Adipocyte (in vitro differentiated cells): ENCODE measurements around the gene VAV2.

Source experiments
- DNase-seq: peaks from one replicate; pipeline ENCODE4 v3.0.0-alpha.2; 2015; ENCODE audit warnings: low read depth
- H3K27me3 ChIP-seq: replicated peaks from 2 replicates; pipeline ENCODE4 v1.7.0; 2013; ENCODE audit warnings: mild to moderate bottlenecking, low read length, moderate library complexity; ENCODE audit not compliant: control insufficient read depth, insufficient read depth
- H3K36me3 ChIP-seq: 2 replicates; pipeline ENCODE4 v1.7.0; 2013; ENCODE audit warnings: low read length, mild to moderate bottlenecking, moderate library complexity; ENCODE audit not compliant: control insufficient read depth, insufficient read depth, severe bottlenecking
- H3K4me1 ChIP-seq: 2 replicates; pipeline ENCODE4 v1.7.0; 2013; ENCODE audit warnings: mild to moderate bottlenecking, low read length, moderate library complexity; ENCODE audit not compliant: control insufficient read depth, insufficient read depth
- H3K4me3 ChIP-seq: 2 replicates; pipeline ENCODE4 v1.7.0; 2013; ENCODE audit warnings: mild to moderate bottlenecking, low read length, moderate library complexity
- H3K9ac ChIP-seq: 2 replicates; pipeline ENCODE4 v1.7.0; 2013; ENCODE audit warnings: mild to moderate bottlenecking, low read length, moderate library complexity
- H3K9me3 ChIP-seq: 2 replicates; pipeline ENCODE4 v1.7.0; 2013; ENCODE audit warnings: mild to moderate bottlenecking, low read length, moderate library complexity; ENCODE audit not compliant: control insufficient read depth

Gene VAV2

DNA sequence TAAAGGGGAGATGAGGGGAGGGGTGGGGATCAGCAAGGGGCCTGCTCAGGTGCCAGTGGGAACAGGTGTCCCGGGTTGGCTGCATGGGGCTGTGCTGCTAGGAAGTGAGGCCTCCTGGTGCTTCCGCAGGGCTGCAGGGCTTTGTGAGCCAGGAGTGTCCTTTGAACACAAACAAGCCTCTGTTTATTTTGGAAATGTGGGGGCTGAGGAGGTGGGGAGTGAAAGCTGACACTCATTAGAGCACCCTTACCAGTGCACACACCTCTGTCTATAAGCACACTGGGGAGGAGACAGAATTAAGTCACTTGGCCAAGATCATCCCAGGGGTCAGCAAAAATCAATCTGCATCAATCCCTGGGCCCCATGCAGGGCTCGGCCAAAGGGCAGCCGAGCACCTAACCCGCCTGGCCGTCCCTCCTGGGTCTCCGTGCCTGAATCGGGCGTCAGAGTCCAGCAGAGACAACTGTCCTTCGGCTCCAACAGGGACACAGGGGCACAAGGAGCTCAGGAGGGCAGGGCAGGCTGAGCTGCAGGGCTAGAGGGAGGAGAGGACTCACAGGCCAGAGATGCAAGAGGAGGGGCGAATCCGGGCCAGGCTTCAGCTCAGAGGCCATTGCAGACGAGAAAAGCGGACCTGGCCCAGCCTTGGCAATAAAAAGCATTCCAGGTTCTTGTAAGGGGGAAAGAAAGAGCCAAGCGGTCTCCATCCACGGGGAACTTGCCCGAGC is 99.8 kb downstream of the VAV2 start:
- no peak overlapping the region for H3K9ac ChIP-seq
- DNase-seq = no peak

DNA sequence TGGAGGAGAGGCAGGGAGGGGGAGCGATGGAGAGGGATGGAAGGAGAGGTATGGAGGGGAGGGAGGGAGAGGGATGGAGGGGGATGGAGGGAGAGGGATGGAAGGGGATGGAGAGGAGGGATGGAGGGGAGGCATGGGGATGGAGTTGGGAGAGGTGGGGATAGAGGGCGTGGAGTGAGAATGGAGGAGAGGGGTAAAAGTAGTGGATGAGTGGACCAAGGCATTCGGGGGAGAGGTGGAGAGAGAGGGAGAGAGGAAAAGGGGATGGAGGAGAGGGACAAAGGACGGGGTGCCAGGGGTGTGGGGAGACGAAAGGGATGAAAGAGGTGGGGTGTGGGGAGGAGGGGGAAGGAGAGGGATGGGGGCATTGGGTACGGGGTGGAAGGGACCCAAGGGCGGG is 100.4 kb downstream of the VAV2 start:
- H3K27me3 ChIP-seq = no peaks in the 10 kb centered on the region
- H3K4me3 ChIP-seq = no peak overlapping the region
- H3K9me3 ChIP-seq = no peaks in the 10 kb centered on the region
- H3K36me3 ChIP-seq = no peaks in the 10 kb centered on the region
- no peak overlapping the region for H3K9ac ChIP-seq
- no peak for DNase-seq
- peaks cover 16% of the 10 kb centered on the region for H3K4me1 ChIP-seq

More for the DNA sequence above, 99.8 kb downstream of the VAV2 start:
- H3K4me3 ChIP-seq = no peak overlapping the region
- peaks cover 18% of the 10 kb centered on the region for H3K4me1 ChIP-seq
- H3K27me3 ChIP-seq = no peaks in the 10 kb centered on the region
- H3K36me3 ChIP-seq = no peaks in the 10 kb centered on the region
- no peaks in the 10 kb centered on the region for H3K9me3 ChIP-seq

DNA sequence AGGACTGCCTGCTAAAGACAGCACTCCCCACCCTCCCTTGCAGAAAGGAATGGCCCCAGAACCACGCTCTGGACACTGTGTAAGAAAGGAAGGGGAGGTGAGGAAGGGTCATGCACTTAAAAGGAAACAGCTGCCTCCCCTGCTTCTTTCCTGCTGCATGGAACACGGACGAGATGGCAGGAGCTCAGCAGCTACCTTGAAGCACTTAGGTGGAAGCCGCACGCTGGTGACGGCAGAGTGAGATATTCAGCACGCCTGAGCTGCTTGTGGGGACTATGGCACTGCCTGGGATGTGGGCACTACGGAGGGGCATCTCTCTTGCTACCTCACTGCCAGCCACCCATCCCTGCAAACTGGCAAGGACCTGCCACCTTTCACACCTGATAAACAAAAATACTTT is 101.5 kb downstream of the VAV2 start:
- H3K9me3 ChIP-seq = no peaks in the 10 kb centered on the region
- H3K4me3 ChIP-seq = no peak overlapping the region
- H3K27me3 ChIP-seq = no peaks in the 10 kb centered on the region
- peaks cover 16% of the 10 kb centered on the region for H3K4me1 ChIP-seq
- H3K36me3 ChIP-seq = no peaks in the 10 kb centered on the region
- DNase-seq = no peak
- no peak overlapping the region for H3K9ac ChIP-seq

DNA sequence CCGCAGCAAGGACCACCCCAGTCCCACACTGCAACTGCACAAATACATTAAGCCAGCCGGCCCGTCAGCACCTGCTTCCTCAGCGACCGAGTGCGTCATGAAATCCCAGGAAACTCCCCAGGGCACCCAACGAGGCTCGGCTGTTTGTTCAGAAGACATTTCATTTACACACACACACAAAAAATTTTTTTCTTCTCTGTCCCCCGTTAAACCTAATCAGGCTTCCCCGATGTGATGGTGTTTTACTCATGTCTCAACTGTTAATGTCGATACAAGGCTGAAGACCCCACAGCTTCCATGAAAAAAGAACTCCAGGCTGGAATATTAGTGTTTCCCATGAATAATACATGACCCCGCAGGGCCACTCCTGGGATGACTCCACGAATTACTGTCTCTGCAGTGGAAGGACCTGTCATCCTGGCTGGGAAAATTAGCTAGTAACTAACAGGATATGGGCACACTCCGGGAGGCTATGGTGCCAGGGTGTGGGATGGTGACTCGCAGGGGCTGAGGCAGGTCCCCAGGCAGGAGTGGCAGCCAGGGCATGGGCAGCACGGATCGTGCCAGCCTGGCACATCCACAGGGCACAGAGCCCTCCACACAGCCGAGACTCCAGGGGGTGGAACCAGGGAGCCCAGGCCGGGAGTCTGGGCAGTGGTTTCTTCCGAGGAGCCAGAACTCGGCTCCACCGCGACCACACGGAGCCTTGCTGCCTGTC is 102.4 kb downstream of the VAV2 start:
- no peaks in the 10 kb centered on the region for H3K27me3 ChIP-seq
- no peak overlapping the region for H3K9ac ChIP-seq
- DNase-seq = no peak
- H3K4me3 ChIP-seq = no peak overlapping the region
- H3K9me3 ChIP-seq = no peaks in the 10 kb centered on the region
- H3K36me3 ChIP-seq = no peaks in the 10 kb centered on the region
- peaks cover 16% of the 10 kb centered on the region for H3K4me1 ChIP-seq

DNA sequence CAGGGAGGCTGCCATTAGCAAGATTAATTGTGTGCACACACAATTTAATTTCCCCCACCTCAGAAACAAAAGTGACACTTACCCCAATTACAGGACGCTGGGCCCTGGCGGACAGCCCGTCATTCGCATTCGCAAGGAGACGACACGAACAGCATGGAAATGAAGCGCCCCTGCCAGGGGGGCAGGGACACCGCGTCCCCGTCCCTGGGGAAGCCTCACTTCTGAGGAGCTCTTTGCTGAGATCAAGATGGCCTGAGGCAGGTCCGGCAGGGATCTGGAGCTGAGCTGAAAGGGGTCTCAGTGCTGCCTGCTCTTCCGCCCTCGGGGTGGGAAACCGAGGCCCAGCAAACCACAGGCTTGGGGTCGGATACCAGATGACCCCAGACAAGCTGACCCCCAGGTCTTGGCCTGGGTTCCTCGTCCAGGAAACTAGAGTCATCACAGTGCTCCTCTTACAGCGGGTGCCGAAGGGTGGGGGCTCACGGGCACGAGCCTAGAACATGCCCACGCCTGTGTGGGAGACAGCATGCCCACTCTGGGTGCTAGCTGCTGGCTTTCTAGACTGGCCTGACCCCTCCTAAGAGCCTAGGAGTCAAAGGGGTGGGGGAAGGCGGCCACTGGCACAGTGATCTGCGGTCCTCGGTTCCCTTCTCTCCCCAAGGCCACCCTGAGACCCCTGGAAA is 103.2 kb downstream of the VAV2 start:
- no peak overlapping the region for H3K4me3 ChIP-seq
- H3K27me3 ChIP-seq = no peaks in the 10 kb centered on the region
- H3K9ac ChIP-seq = no peak overlapping the region
- peaks cover 16% of the 10 kb centered on the region for H3K4me1 ChIP-seq
- no peak for DNase-seq
- H3K36me3 ChIP-seq = no peaks in the 10 kb centered on the region
- no peaks in the 10 kb centered on the region for H3K9me3 ChIP-seq

DNA sequence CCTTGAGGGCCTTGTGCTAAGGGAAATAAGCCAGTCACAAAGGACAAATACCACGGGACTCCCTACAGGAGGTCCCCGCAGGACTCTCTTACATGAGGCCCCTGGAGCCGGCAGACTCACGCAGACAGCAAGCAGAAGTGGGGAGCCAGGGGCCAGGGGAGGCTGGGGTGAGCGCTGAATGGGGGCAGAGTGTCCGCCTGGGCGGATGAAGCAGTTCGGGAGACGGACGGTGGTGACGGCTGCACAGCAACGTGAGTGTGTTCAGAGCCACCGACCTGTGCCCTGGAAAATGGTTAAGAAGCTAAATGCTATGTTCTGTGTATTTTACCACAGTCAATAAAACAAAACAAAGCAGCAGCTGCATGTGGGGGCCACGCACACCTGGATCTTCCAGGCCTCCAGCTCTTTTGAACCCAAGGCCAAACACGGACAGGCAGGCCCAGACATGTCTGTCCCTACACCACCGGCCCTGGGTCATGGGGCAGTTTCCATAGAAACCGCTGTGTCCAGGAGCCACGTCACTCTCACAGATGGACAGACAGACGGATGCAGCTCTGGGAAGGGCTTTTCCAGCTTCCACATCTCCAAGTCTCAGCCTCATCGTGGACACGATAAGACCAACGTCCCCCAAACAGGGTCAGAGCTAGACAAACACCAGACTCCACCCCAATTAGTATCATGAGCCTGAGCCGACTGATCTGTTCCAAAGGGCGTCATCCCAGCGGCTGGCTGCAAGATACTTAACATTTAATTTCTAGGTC is 103.9 kb downstream of the VAV2 start:
- Histone ChIP-seq H3K27me3 (no peaks in the 10 kb centered on the region), H3K9ac (no peak overlapping the region), H3K9me3 (no peaks in the 10 kb centered on the region), H3K4me3 (no peak overlapping the region), H3K4me1 (peaks cover 16% of the 10 kb centered on the region), H3K36me3 (no peaks in the 10 kb centered on the region)
- DNase-seq = no peak

DNA sequence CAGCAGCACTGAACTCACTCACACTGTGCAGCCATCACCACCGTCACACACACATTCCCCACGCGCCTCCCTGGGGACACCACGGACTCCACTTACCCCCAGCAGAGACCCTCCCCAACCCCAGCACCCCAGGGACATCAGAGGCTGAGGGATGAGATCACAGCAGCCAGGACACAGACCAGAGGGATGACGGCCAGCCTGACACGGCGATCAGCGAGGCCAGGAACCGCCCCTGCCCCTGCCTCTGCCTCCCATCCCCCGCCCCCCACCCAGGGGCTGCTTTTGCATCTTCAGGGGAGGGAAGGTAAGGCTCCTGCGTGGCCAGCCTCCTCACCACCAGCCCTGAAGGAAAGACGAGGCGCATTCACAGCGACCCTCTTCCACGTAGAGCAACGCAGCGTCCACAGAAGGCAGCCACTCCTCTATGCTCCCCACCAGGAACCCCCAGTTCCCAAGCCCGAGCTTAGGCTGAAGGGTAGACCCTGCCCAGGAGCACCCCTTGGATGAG is 104.5 kb downstream of the VAV2 start:
- no peak overlapping the region for H3K9ac ChIP-seq
- DNase-seq = no peak
- no peaks in the 10 kb centered on the region for H3K9me3 ChIP-seq
- H3K4me1 ChIP-seq = peaks cover 16% of the 10 kb centered on the region
- H3K4me3 ChIP-seq = no peak overlapping the region
- H3K36me3 ChIP-seq = no peaks in the 10 kb centered on the region
- H3K27me3 ChIP-seq = no peaks in the 10 kb centered on the region

DNA sequence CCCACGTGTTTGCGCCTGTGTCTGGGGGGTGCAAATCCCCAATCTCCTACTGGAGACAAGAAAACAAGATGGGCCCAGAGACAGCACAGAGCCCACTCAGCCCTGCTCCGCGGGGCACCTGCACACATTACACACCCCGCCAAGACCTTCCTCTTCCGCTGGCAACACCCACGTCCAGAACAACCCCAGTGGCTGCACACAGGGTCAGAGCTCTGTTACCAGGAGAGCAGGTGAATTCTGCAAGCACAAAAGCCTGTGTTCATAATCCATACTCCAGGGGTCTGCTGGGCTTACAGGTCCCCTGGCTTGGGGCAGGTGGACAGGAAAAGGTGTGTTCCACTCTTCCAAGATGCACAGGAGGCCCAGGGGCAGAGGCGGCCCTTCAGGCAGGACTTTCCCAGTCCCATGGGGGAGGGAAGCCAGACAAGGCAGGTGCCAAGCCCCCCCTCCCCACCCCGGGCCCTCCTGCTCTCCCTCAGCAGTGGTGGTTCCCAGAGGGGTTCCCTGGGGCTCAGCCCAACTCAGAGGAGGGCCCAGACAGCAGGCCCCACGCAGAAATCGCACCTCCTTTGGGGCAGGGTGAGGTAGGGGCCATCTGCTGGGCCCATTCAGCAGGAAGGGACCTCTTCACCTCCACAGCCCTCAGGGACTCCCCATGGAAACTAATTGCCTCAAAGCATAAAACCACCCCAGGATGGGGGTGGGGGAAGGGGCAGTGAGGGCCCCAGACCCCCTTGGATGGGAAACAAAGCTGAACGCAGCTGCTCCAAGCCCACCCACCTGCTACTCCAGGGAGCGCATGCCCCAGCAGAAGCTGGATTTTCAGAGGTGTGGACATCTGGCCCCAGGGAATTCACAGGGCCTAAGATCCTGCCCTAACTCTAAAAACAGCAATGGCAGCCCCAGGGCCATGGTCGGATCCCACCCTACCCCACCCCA is 105.3 kb downstream of the VAV2 start:
- no peak for DNase-seq
- Histone ChIP-seq H3K4me3 (no peak overlapping the region), H3K4me1 (peaks cover 16% of the 10 kb centered on the region), H3K27me3 (no peaks in the 10 kb centered on the region), H3K9ac (no peak overlapping the region), H3K9me3 (no peaks in the 10 kb centered on the region), H3K36me3 (no peaks in the 10 kb centered on the region)

DNA sequence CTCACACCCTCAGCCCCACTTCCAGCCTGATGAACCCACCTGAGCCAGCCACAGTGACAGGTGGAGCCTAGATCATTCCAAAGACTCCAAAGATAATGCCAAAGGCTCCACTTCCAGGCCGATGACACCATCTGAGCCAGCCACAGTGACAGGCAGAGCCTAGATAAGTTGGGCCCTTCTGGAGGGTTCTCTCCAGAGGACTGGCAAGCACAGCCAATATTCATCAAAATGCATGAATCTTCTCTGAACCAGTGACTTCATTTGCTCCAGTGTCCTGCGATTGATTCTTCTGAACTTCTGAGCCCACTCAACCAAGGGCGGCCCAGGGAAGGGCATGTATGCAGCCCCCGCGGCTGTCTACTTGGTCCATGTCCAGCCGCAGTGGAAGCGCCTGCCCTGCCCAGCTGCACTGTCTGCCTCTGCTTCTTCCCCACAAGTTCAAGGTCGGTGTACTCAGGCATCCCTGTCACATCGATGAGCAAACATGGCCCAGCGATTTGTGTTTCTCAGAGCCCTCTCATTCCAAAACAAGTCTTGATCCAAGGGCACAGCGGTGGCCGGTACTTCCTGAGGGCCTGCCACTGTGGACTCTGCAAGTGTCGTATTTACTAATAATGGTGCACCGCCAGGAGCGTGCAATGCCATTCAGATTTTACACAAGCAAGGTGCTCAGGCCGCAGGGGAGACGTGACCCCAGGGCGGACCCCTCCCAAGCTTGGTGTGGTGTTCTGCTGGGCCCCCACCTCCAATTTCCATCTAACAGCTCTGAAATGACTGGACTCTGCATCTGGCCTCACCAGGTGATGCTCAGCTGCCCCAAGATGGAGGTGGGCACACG is 107.0 kb downstream of the VAV2 start:
- Histone ChIP-seq H3K36me3 (no peaks in the 10 kb centered on the region), H3K9me3 (no peaks in the 10 kb centered on the region), H3K4me3 (no peak overlapping the region), H3K27me3 (no peaks in the 10 kb centered on the region), H3K9ac (no peak overlapping the region), H3K4me1 (peaks cover 16% of the 10 kb centered on the region)
- DNase-seq = no peak
